HL-60 (cell line): ENCODE data around the gene TTLL11.

ENCODE experiments used
- DNase-seq, 2 experiments: peaks; one replicate each; pipeline ENCODE4 v3.0.0-alpha.2; 2010 to 2020; ENCODE audit warnings: low read depth in 1 of 2, low spot score in 1 of 2
- H3K27ac ChIP-seq: fragments of 250-450 bp; sonication (Bioruptor Pico); replicated peaks from 2 replicates; pipeline ENCODE4 v1.5.1; 2020; ENCODE audit warnings: mild to moderate bottlenecking, moderate library complexity
- H3K27me3 ChIP-seq: fragments of 250-450 bp; sonication (Bioruptor Pico); 2 replicates; pipeline ENCODE4 v1.5.1; 2021; ENCODE audit warnings: mild to moderate bottlenecking, moderate library complexity; ENCODE audit not compliant: insufficient read depth, poor library complexity, severe bottlenecking
- H3K4me3 ChIP-seq: replicated peaks from 2 replicates; pipeline ENCODE4 v1.5.1; 2011; ENCODE audit warnings: mild to moderate bottlenecking, control low read depth, low read length; ENCODE audit not compliant: insufficient read depth
- GABPA ChIP-seq: IDR thresholded peaks from 2 replicates; pipeline ENCODE4 v1.6.1; 2012; ENCODE audit warnings: low read depth
- POLR2AphosphoS5 ChIP-seq: IDR thresholded peaks from 2 replicates; pipeline ENCODE4 v1.6.1; 2012; ENCODE audit warnings: low read depth
- SPI1 ChIP-seq: IDR thresholded peaks from 2 replicates; pipeline ENCODE4 v1.6.1; 2012; ENCODE audit warnings: low read depth, mild to moderate bottlenecking, borderline replicate concordance
- TF ChIP-seq, protein P1 (sequence below): IDR thresholded peaks from one replicate; pipeline ENCODE4 v1.5.1; 2011; ENCODE audit warnings: low read length, control low read depth, inconsistent platforms; ENCODE audit not compliant: insufficient read depth
- TF ChIP-seq, protein P2 (sequence below): IDR thresholded peaks from 2 replicates; pipeline ENCODE4 v1.6.1; 2012; ENCODE audit warnings: low read depth; ENCODE audit not compliant: insufficient replicate concordance

The TTLL11 gene

GRCh38 chr9:122096620-122097415, 3.7 kb upstream of the TTLL11 start:
- Histone ChIP-seq H3K27ac (no peak overlapping the region), H3K27me3 (no peaks in the 10 kb centered on the region), H3K4me3 (no peak overlapping the region)
- no peak for DNase-seq
- TF ChIP-seq SPI1, result no peak
- TF ChIP-seq GABPA, result no peak
- no peak for TF ChIP-seq POLR2AphosphoS5
- TF ChIP-seq, protein P1, sequence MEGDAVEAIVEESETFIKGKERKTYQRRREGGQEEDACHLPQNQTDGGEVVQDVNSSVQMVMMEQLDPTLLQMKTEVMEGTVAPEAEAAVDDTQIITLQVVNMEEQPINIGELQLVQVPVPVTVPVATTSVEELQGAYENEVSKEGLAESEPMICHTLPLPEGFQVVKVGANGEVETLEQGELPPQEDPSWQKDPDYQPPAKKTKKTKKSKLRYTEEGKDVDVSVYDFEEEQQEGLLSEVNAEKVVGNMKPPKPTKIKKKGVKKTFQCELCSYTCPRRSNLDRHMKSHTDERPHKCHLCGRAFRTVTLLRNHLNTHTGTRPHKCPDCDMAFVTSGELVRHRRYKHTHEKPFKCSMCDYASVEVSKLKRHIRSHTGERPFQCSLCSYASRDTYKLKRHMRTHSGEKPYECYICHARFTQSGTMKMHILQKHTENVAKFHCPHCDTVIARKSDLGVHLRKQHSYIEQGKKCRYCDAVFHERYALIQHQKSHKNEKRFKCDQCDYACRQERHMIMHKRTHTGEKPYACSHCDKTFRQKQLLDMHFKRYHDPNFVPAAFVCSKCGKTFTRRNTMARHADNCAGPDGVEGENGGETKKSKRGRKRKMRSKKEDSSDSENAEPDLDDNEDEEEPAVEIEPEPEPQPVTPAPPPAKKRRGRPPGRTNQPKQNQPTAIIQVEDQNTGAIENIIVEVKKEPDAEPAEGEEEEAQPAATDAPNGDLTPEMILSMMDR, result no peak
- TF ChIP-seq, protein P2, sequence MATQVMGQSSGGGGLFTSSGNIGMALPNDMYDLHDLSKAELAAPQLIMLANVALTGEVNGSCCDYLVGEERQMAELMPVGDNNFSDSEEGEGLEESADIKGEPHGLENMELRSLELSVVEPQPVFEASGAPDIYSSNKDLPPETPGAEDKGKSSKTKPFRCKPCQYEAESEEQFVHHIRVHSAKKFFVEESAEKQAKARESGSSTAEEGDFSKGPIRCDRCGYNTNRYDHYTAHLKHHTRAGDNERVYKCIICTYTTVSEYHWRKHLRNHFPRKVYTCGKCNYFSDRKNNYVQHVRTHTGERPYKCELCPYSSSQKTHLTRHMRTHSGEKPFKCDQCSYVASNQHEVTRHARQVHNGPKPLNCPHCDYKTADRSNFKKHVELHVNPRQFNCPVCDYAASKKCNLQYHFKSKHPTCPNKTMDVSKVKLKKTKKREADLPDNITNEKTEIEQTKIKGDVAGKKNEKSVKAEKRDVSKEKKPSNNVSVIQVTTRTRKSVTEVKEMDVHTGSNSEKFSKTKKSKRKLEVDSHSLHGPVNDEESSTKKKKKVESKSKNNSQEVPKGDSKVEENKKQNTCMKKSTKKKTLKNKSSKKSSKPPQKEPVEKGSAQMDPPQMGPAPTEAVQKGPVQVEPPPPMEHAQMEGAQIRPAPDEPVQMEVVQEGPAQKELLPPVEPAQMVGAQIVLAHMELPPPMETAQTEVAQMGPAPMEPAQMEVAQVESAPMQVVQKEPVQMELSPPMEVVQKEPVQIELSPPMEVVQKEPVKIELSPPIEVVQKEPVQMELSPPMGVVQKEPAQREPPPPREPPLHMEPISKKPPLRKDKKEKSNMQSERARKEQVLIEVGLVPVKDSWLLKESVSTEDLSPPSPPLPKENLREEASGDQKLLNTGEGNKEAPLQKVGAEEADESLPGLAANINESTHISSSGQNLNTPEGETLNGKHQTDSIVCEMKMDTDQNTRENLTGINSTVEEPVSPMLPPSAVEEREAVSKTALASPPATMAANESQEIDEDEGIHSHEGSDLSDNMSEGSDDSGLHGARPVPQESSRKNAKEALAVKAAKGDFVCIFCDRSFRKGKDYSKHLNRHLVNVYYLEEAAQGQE, result no peak

DNA sequence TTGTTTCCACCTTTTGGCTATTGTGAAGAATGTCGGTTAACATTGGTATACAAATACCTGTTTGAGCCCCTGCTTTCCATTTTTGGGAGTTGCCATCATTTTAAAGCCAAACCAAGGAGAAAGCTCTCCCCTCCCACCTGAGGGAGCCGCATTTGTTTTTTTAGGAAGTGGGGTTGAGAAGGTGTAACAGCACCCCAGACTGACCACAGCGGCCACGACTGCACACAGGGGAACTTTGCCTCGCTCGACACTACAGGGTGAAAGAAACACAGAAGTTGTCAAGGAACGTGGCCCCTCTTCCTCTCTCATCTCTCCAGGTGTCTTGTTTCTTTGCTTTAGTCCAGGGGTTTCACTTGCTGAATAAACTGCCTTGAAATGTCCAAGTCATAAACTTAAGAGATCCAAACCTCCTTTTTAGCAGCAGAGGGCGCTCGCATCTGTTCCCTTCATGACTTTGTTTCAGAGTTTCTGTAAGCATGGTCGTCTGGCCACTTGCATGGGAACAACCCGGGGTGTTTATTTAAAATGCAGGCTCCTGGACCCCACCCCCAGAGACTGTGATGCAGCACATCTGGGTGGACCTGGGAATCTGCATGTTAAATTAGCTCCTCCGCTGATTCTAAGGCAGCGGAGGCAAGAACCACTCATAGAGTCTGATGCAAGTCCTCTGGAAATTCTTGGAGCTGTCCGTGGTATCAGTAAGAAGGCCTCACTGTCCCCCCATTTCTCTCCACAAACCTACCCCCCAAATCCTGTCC, 2.1 kb upstream of the TTLL11 start:
- DNase-seq, result peak in 1 of 2 experiments; percentile 48
- no peak overlapping the region for H3K27ac ChIP-seq
- H3K27me3 ChIP-seq, result no peaks in the 10 kb centered on the region
- H3K4me3 ChIP-seq, result no peak overlapping the region
- TF ChIP-seq SPI1, result peak; percentile 49; the same call in 1 of the 2 replicates
- TF ChIP-seq, protein P2, result peak; percentile 90
- TF ChIP-seq, protein P1, result peak; percentile 49
- no peak for TF ChIP-seq GABPA
- TF ChIP-seq POLR2AphosphoS5, result no peak

GRCh38 chr9:122091682-122092592, 1.2 kb downstream of the TTLL11 start:
- no peak for DNase-seq
- peak overlapping the region; percentile 77 for H3K4me3 ChIP-seq
- no peak overlapping the region for H3K27ac ChIP-seq
- H3K27me3 ChIP-seq, result no peaks in the 10 kb centered on the region
- TF ChIP-seq, protein P2, result no peak
- TF ChIP-seq, protein P1, result no peak
- TF ChIP-seq SPI1, result no peak
- TF ChIP-seq GABPA, result no peak
- no peak for TF ChIP-seq POLR2AphosphoS5
